PC-3 (cell line): ENCODE measurements around the gene CST6. TPM values are rescaled to one million over a fixed set of nuclear protein-coding genes. Genes with fewer than 3 reads are reported as not detected.

ENCODE experiments used
- ATAC-seq: fragments of 200-7000 bp; cut with Tn5 transposase; 2 replicates; pipeline ENCODE4 v1.9.1; 2020; ENCODE audit warnings: mild to moderate bottlenecking, moderate library complexity
- BruUV-seq: library from RNA; stranded (reverse); fragments of 400-500 nt; replicated peaks from 2 replicates; lab custom pipeline; 2021; lab: Mats Ljungman, UMichigan
- CTCF ChIA-PET: fragments of 300-600 bp; sonication (Branson Sonifier 250); formaldehyde crosslinking; loops from one replicate; lab custom pipeline; 2022; ENCODE audit warnings: antibody characterized with exemption; lab: Charles Lee
- POLR2A ChIA-PET: fragments of 300-600 bp; sonication (Branson Sonifier 250); formaldehyde crosslinking; loops from one replicate; lab custom pipeline; 2022; ENCODE audit warnings: antibody characterized with exemption; ENCODE audit not compliant: unreplicated experiment; lab: Charles Lee
- DNase-seq: peaks from one replicate; pipeline ENCODE4 v3.0.0-alpha.2; 2015
- H2AFZ ChIP-seq: fragments of 300-600 bp; sonication (generic); 2 replicates; pipeline ENCODE4 v1.6.0; 2016; ENCODE audit warnings: antibody characterized with exemption, low read length
- H3F3A ChIP-seq: fragments of 300-600 bp; sonication (generic); one replicate; pipeline ENCODE4 v1.6.0; 2017; ENCODE audit warnings: antibody characterized with exemption, low read length, control low read depth, mild to moderate bottlenecking; ENCODE audit not compliant: unreplicated experiment
- H3K27ac ChIP-seq: fragments of 300-600 bp; sonication (generic); 2 replicates; pipeline ENCODE4 v1.5.1; 2016; ENCODE audit warnings: mild to moderate bottlenecking, low read length
- H3K27me3 ChIP-seq: fragments of 300-600 bp; sonication (generic); 2 replicates; pipeline ENCODE4 v1.6.1; 2016; ENCODE audit warnings: low read length, mixed read lengths
- H3K36me3 ChIP-seq: fragments of 300-600 bp; sonication (generic); 2 replicates; pipeline ENCODE4 v1.6.1; 2016; ENCODE audit warnings: low read depth, mixed run types, low read length, mixed read lengths
- H3K4me1 ChIP-seq: fragments of 300-600 bp; sonication (generic); 2 replicates; pipeline ENCODE4 v1.5.1; 2016; ENCODE audit warnings: low read length; ENCODE audit not compliant: insufficient read depth
- H3K4me2 ChIP-seq: fragments of 300-600 bp; sonication (generic); 2 replicates; pipeline ENCODE4 v1.6.0; 2016; ENCODE audit warnings: low read length
- H3K4me3 ChIP-seq: fragments of 300-600 bp; sonication (generic); 2 replicates; pipeline ENCODE4 v1.5.1; 2016; ENCODE audit warnings: mild to moderate bottlenecking, low read length, mixed read lengths
- H3K79me2 ChIP-seq: fragments of 300-600 bp; sonication (generic); 2 replicates; pipeline ENCODE4 v1.6.1; 2017; ENCODE audit warnings: low read length, mixed read lengths
- H3K9ac ChIP-seq: fragments of 300-600 bp; sonication (generic); 2 replicates; pipeline ENCODE4 v1.6.0; 2016; ENCODE audit warnings: mild to moderate bottlenecking, low read length
- H3K9me2 ChIP-seq: fragments of 300-600 bp; sonication (generic); replicated peaks from 2 replicates; pipeline ENCODE4 v1.6.1; 2016; ENCODE audit warnings: mixed run types, low read length, mixed read lengths
- H3K9me3 ChIP-seq: fragments of 300-600 bp; sonication (generic); 2 replicates; pipeline ENCODE4 v1.6.1; 2016; ENCODE audit warnings: low read length, mixed read lengths
- H4K20me1 ChIP-seq: fragments of 300-600 bp; sonication (generic); 2 replicates; pipeline ENCODE4 v1.6.1; 2016; ENCODE audit warnings: low read length, mixed read lengths
- EZH2 ChIP-seq: fragments of 300-600 bp; sonication (generic); IDR thresholded peaks from one replicate; pipeline ENCODE4 v1.6.1; 2017; ENCODE audit warnings: antibody characterized with exemption, mild to moderate bottlenecking, low read length; ENCODE audit not compliant: unreplicated experiment
- EZH2phosphoT487 ChIP-seq: fragments of 300-600 bp; sonication (generic); IDR thresholded peaks from 2 replicates; pipeline ENCODE4 v1.6.1; 2018; ENCODE audit warnings: mild to moderate bottlenecking, antibody characterized with exemption, low read length, borderline replicate concordance
- intact Hi-C: fragments of 100-400 bp; cut with micrococcal nuclease; formaldehyde crosslinking; loops from 2 replicates; pipeline ENCODE4 v1.9.0; 2023
- total RNA-seq: library from RNA; depleted of rRNA; stranded (reverse); fragments of >200 nt; gene quantifications from 2 replicates; pipeline ENCODE4 v1.2.3, GENCODE V29; 2014
- TF ChIP-seq, protein P1 (sequence below): fragments of 300-600 bp; sonication (generic); conservative IDR thresholded peaks from 2 replicates; pipeline ENCODE4 v1.5.1; 2017; ENCODE audit warnings: antibody characterized with exemption, low read depth, mild to moderate bottlenecking, low read length

The CST6 gene
- total RNA-seq, 1 experiment from 2014 or later, result 84.2 TPM

DNA sequence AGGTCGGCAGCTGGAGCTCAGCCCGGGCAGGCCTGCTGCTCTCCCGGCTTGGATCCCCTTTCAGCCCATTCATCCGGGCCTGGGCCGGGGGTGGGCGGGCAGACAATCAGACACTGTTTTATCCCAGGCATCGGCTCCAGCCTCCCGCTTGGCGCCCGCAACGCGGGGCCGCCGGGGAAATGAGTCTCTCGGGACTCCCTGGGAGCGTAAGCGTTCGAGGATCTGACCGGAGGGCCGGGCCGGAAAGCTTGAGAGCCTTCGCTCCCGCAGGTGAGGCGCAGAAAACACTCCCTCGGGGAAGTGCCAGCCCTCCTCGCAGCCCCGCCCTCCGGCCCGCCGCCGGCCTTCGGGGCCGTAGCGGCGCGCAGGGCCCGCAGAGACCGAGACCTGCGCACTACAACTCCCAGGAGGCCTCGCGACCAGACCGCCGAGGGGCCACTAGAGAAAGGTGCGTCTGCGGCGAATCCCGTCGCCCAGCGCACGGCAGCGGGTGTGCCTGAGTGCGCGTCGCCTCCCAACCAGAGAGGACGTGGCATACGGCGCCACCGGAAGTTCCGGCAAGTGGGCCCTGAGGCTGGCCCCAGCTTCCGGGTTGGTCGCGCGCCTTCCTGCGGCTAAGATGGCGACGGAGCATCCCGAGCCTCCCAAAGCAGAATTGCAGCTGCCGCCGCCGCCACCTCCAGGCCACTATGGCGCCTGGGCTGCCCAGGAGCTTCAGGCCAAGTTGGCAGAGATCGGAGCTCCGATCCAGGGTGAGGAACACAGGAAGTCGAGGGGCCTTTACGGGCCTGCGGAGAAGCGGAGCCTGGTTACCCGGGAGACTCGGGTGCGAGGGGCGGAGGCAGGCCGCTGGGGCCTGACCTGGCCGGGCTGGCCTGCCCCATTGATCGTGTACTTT lies 40.2 kb downstream of the CST6 start, which contains the start of gene SF3B2:
Gene SF3B2 (plus strand): TSS at position 599 of the 898 bp plus-strand sequence. CDS start 21 bp downstream, at position 620.
- peak within 1 kb of the TSS; percentile 49 for H3K27ac ChIP-seq
- H3K4me2 ChIP-seq, result peak within 1 kb of the TSS; percentile 90
- DNase-seq (peak; percentile 99), ATAC-seq (peak; percentile 99)
- H3K27me3 ChIP-seq, result no peaks in the 10 kb centered on the region
- H3K9me3 ChIP-seq, result no peaks in the 10 kb centered on the region
- H3K4me3 ChIP-seq, result peak within 1 kb of the TSS; percentile 93
- no peaks in the 10 kb centered on the region for H3K9me2 ChIP-seq
- POLR2A ChIA-PET, result interaction anchor here (0.6 kb wide), 2 partner anchors 332 to 378 kb away, joined by 3 to 16 read pairs; no protein-coding TSS in a partner anchor
- H2AFZ ChIP-seq, result peak within 1 kb of the TSS; percentile 76
- intact Hi-C loops, result loop anchor here (2.0 kb wide), 1 partner anchor 49 kb away; the partner anchor contains the start of genes BANF1 and EIF1AD
- BruUV-seq, result no TSS peak
- H3K36me3 ChIP-seq, result peaks cover 25% of the 10 kb centered on the region
- H3K79me2 ChIP-seq, result peaks cover 37% of the 10 kb centered on the region
- TF ChIP-seq, protein P1, sequence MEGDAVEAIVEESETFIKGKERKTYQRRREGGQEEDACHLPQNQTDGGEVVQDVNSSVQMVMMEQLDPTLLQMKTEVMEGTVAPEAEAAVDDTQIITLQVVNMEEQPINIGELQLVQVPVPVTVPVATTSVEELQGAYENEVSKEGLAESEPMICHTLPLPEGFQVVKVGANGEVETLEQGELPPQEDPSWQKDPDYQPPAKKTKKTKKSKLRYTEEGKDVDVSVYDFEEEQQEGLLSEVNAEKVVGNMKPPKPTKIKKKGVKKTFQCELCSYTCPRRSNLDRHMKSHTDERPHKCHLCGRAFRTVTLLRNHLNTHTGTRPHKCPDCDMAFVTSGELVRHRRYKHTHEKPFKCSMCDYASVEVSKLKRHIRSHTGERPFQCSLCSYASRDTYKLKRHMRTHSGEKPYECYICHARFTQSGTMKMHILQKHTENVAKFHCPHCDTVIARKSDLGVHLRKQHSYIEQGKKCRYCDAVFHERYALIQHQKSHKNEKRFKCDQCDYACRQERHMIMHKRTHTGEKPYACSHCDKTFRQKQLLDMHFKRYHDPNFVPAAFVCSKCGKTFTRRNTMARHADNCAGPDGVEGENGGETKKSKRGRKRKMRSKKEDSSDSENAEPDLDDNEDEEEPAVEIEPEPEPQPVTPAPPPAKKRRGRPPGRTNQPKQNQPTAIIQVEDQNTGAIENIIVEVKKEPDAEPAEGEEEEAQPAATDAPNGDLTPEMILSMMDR, result no peak
- TF ChIP-seq EZH2 (no peak), EZH2phosphoT487 (no peak)
- H3K9ac ChIP-seq, result peak within 1 kb of the TSS; percentile 94
- CTCF ChIA-PET, result interaction anchor here (0.6 to 0.7 kb wide), 2 partner anchors 8 to 208 kb away, joined by 3 read pairs; no protein-coding TSS in a partner anchor
- no peaks in the 10 kb centered on the region for H4K20me1 ChIP-seq
- H3F3A ChIP-seq, result no peaks in the 10 kb centered on the region
- H3K4me1 ChIP-seq, result peaks cover 18% of the 10 kb centered on the region

DNA sequence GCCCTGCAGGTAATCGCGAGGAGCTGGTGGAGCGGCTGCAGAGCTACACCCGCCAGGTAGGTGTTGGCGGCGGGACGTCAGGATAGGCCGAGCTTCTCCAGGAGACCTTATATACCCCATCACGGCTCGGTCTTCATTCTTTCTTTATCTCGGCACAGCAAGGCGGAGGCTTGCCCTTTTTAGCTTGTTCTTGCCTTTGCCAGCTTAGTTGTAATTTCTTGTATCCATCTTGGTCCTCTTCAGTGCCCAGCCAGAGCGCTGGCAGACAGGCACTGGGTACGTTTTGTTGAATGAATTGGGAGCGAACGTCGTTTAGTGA lies 40.8 kb downstream of the CST6 start:
- CTCF ChIA-PET, result no interaction called here

More for the DNA sequence above, 40.8 kb downstream of the CST6 start:
- Histone ChIP-seq H3K4me1 (peaks cover 18% of the 10 kb centered on the region), H3K27me3 (no peaks in the 10 kb centered on the region), H3K9me2 (no peaks in the 10 kb centered on the region), H3K4me3 (peak overlapping the region; percentile 93), H4K20me1 (no peaks in the 10 kb centered on the region), H3K4me2 (peak overlapping the region; percentile 90), H3K79me2 (peaks cover 37% of the 10 kb centered on the region), H3K36me3 (peaks cover 30% of the 10 kb centered on the region), H3K9ac (peak overlapping the region; percentile 94), H3K9me3 (no peaks in the 10 kb centered on the region), H3F3A (no peaks in the 10 kb centered on the region), H3K27ac (peak overlapping the region; percentile 28), H2AFZ (peak overlapping the region; percentile 72)
- intact Hi-C loops, result loop anchor here (2.0 kb wide), 1 partner anchor 50 kb away; the partner anchor contains the start of genes BANF1 and EIF1AD
- POLR2A ChIA-PET, result no interaction called here
- no peak for ATAC-seq
- BruUV-seq, result TSS peak; percentile 72
- DNase-seq, result no peak
- TF ChIP-seq, protein P1, result no peak
- TF ChIP-seq EZH2phosphoT487 (no peak), EZH2 (no peak)
